ENCODE results near the gene SYTL5. TPM values are rescaled to one million over a fixed set of nuclear protein-coding genes. Genes with fewer than 3 reads are reported as not detected.

Gene SYTL5
- polyA plus RNA-seq, 2 of the 4 experiments (the other 2 are of a cell fraction) = 0.79 to 1.1 TPM

DNA sequence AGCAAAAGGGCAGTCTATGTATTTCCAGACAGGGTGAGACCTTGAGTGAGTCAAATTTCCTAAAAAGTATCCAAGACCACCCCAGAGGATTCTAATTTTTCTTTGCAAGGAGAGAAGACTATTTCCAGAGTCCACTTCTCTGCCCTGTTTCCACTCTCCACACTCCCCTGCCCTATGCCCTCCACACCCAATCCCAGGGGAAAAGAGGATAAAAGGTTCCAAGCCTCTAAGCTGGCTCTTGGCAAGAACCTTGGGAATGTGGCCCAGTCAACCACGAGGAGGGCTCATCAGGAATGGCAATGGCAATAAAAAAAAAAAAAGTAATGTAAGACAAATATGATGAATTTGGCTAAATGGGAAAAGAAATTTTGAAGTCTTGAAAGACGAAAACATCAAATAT lies 148.5 kb downstream of the SYTL5 start (continued):
- TF ChIP-seq, protein P1, sequence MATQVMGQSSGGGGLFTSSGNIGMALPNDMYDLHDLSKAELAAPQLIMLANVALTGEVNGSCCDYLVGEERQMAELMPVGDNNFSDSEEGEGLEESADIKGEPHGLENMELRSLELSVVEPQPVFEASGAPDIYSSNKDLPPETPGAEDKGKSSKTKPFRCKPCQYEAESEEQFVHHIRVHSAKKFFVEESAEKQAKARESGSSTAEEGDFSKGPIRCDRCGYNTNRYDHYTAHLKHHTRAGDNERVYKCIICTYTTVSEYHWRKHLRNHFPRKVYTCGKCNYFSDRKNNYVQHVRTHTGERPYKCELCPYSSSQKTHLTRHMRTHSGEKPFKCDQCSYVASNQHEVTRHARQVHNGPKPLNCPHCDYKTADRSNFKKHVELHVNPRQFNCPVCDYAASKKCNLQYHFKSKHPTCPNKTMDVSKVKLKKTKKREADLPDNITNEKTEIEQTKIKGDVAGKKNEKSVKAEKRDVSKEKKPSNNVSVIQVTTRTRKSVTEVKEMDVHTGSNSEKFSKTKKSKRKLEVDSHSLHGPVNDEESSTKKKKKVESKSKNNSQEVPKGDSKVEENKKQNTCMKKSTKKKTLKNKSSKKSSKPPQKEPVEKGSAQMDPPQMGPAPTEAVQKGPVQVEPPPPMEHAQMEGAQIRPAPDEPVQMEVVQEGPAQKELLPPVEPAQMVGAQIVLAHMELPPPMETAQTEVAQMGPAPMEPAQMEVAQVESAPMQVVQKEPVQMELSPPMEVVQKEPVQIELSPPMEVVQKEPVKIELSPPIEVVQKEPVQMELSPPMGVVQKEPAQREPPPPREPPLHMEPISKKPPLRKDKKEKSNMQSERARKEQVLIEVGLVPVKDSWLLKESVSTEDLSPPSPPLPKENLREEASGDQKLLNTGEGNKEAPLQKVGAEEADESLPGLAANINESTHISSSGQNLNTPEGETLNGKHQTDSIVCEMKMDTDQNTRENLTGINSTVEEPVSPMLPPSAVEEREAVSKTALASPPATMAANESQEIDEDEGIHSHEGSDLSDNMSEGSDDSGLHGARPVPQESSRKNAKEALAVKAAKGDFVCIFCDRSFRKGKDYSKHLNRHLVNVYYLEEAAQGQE (IDR thresholded peaks at IDR 0.05) = no peak
- TF ChIP-seq MAZ (IDR thresholded peaks at IDR 0.05; ENCODE audit: borderline replicate concordance, low read depth, low read length) = no peak
- no peak for TF ChIP-seq CEBPB (IDR thresholded peaks at IDR 0.05)
- no peak for TF ChIP-seq ZNF302 (CRISPR knock-in tag; IDR thresholded peaks at IDR 0.05)

DNA sequence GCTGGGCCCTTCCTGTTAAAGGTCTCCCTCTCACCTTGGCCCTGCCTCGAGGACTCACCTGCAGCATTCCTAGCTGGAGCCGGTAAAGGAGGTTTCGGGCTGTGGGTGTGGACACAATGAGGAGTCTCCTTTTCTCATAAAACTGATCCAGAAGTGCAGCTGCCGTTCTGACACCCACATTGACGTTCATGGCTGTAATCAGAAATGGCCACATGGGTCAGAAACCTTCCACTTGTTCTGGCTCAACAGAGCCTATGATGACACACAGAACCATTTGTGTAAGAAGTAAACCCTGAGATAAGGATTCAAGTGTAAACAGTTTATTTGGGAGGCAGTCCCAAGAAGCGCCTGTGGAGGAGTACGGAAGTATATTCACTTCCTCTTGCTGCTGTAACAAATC lies 150.5 kb downstream of the SYTL5 start:
- no peak for ATAC-seq
- no peak for FAIRE-seq
- Histone ChIP-seq H3K4me1 (no peaks in the 10 kb centered on the region), H3K9me3 (no peaks in the 10 kb centered on the region), H3K27ac (no peak overlapping the region), H3K4me2 (no peak overlapping the region), H3K4me3 (no peak overlapping the region)
- CTCF ChIA-PET = interaction anchor here (1.7 kb wide), 1 partner anchor 412 kb away, joined by 4 read pairs; no protein-coding TSS in a partner anchor
- DNase-seq (ENCODE audit: low read depth in 1 of 2, low spot score in 1 of 2) = no peak
- 65% methylated on average over 7 of the region's 7 CpGs for WGBS (ENCODE audit: missing lambda C conversion rate)
- POLR2A ChIA-PET = no interaction called here
- no peak for TF ChIP-seq RARB (CRISPR knock-in tag; IDR thresholded peaks at IDR 0.05)
- no peak for TF ChIP-seq EHMT2 (IDR thresholded peaks at IDR 0.05; ENCODE audit: low read depth)
- no peak for TF ChIP-seq CEBPB (IDR thresholded peaks at IDR 0.05)
- no peak for TF ChIP-seq ZC3H11A (IDR thresholded peaks at IDR 0.05)
- TF ChIP-seq GATA3 (IDR thresholded peaks at IDR 0.05; ENCODE audit: borderline replicate concordance) = no peak
- TF ChIP-seq NPAS2 (CRISPR knock-in tag; IDR thresholded peaks at IDR 0.05; ENCODE audit: borderline replicate concordance) = no peak
- no peak for TF ChIP-seq CHD2 (IDR thresholded peaks at IDR 0.05; ENCODE audit: low read length, partially characterized antibody)
- TF ChIP-seq NFE2L2 (conservative IDR thresholded peaks at IDR 0.05; ENCODE audit: low read length) = no peak
- TF ChIP-seq NR3C1 (IDR thresholded peaks at IDR 0.05) = no peak
- TF ChIP-seq EHF (CRISPR knock-in tag; IDR thresholded peaks at IDR 0.05) = no peak
- TF ChIP-seq HOXB13 (CRISPR knock-in tag; IDR thresholded peaks at IDR 0.05; ENCODE audit: low read depth) = no peak
- TF ChIP-seq HOXB5 (CRISPR knock-in tag; IDR thresholded peaks at IDR 0.05) = no peak
- no peak for TF ChIP-seq TFCP2L1 (CRISPR knock-in tag; IDR thresholded peaks at IDR 0.05)
- no peak for TF ChIP-seq ZSCAN20 (CRISPR knock-in tag; IDR thresholded peaks at IDR 0.05)

DNA sequence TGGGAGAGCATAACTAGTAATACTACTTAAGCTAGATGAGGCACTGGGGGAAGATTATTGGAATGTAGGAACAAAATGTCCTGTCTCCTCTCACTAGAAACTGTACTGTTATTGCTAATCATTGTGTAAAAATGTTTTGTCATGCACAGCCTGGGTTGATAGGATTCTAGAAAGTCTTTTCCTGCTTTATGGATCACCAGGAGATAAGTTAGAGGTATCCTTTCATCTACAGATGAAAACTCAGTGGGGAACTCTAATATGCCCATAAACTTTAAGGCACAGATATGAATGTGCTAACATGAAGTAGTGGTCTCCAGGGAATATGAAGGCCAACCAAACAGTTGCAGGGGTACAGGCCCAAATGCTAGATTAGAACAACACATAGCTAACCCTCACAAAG lies 156.8 kb downstream of the SYTL5 start:
- FAIRE-seq (no peak), DNase-seq (ENCODE audit: low read depth in 1 of 2, low spot score in 1 of 2) (no peak), ATAC-seq (no peak)
- TF ChIP-seq, protein P1 (IDR thresholded peaks at IDR 0.05) = no peak
- TF ChIP-seq BHLHE40 (IDR thresholded peaks at IDR 0.05; ENCODE audit: low read depth, low read length) (no peak), SREBF2 (IDR thresholded peaks at IDR 0.05) (no peak), HDAC2 (IDR thresholded peaks at IDR 0.05) (no peak), ZC3H11A (IDR thresholded peaks at IDR 0.05) (no peak), HOXB13 (CRISPR knock-in tag; IDR thresholded peaks at IDR 0.05; ENCODE audit: low read depth) (no peak), CHD2 (IDR thresholded peaks at IDR 0.05; ENCODE audit: low read length, partially characterized antibody) (no peak), KDM1A (IDR thresholded peaks at IDR 0.05; ENCODE audit: low read depth) (no peak), CBX2 (IDR thresholded peaks at IDR 0.05; ENCODE audit: borderline replicate concordance, low read depth) (no peak), FOSL2 (IDR thresholded peaks at IDR 0.05) (no peak), FOSL2 (CRISPR knock-in tag; IDR thresholded peaks at IDR 0.05) (no peak), TFCP2L1 (CRISPR knock-in tag; IDR thresholded peaks at IDR 0.05) (no peak), ZSCAN20 (CRISPR knock-in tag; IDR thresholded peaks at IDR 0.05) (no peak), POLR2A (IDR thresholded peaks at IDR 0.05; ENCODE audit: low read length) (no peak), FOXS1 (CRISPR knock-in tag; IDR thresholded peaks at IDR 0.05) (no peak), GATA3 (IDR thresholded peaks at IDR 0.05; ENCODE audit: borderline replicate concordance) (no peak), MYC (IDR thresholded peaks at IDR 0.05; ENCODE audit: borderline replicate concordance, low read length) (no peak)
- TF ChIP-seq, protein P2, sequence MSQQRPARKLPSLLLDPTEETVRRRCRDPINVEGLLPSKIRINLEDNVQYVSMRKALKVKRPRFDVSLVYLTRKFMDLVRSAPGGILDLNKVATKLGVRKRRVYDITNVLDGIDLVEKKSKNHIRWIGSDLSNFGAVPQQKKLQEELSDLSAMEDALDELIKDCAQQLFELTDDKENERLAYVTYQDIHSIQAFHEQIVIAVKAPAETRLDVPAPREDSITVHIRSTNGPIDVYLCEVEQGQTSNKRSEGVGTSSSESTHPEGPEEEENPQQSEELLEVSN (IDR thresholded peaks at IDR 0.05; ENCODE audit: borderline replicate concordance, low read depth) = no peak
- Histone ChIP-seq H3K9me3 (no peaks in the 10 kb centered on the region), H3K4me2 (no peak overlapping the region), H3K4me1 (no peaks in the 10 kb centered on the region), H3K27ac (no peak overlapping the region), H3K4me3 (no peak overlapping the region)
- CTCF ChIA-PET = interaction anchor here (0.8 to 1.6 kb wide), 5 partner anchors 15 to 418 kb away, joined by 3 to 6 read pairs (median 4); no protein-coding TSS in a partner anchor
- POLR2A ChIA-PET = no interaction called here

Data from A549 (cell line).